HEK293 (cell line): ENCODE data around the gene FIG4.

Source experiments
- CTCF ChIA-PET: fragments of 350-600 bp; formaldehyde crosslinking; extraction: SDS; loops from one replicate; lab custom pipeline; 2021; ENCODE audit warnings: antibody characterized with exemption; lab: Yijun Ruan, JAX
- POLR2A ChIA-PET: fragments of 300-600 bp; formaldehyde crosslinking; extraction: SDS; loops from one replicate; lab custom pipeline; 2020; ENCODE audit warnings: antibody characterized with exemption, inconsistent platforms; lab: Yijun Ruan, JAX
- H3K27ac ChIP-seq: fragments of 200-500 bp; sonication (Bioruptor generic); 2 replicates; pipeline ENCODE4 v1.5.1; 2014; ENCODE audit warnings: low read depth, low read length, control low read depth, inconsistent platforms; ENCODE audit errors: extremely low read depth
- H3K36me3 ChIP-seq, 2 experiments: fragments of 200-500 bp in 1 of 2; sonication (Bioruptor generic) in 1 of 2; 1 replicate in 1 of 2; 2 replicates in 1 of 2; pipeline ENCODE4 v1.5.1; 2014 to 2017; ENCODE audit warnings: inconsistent platforms in 2 of 2, low read length in 2 of 2; ENCODE audit not compliant: control insufficient read depth in 2 of 2, insufficient read depth in 1 of 2
- H3K4me1 ChIP-seq: fragments of 200-500 bp; sonication (Bioruptor generic); 2 replicates; pipeline ENCODE4 v1.5.1; 2014; ENCODE audit warnings: mild to moderate bottlenecking, low read length, inconsistent platforms; ENCODE audit not compliant: control insufficient read depth, insufficient read depth
- H3K4me3 ChIP-seq: 2 replicates; pipeline ENCODE4 v1.5.1; 2011; ENCODE audit warnings: low read depth, mild to moderate bottlenecking, control low read depth, low read length, moderate library complexity
- H3K9me3 ChIP-seq: fragments of 200-500 bp; sonication (Bioruptor generic); 2 replicates; pipeline ENCODE4 v1.5.1; 2014; ENCODE audit warnings: low read depth, low read length, inconsistent platforms; ENCODE audit not compliant: control insufficient read depth, insufficient read depth
- HOXC10 ChIP-seq: sonication (generic); formaldehyde crosslinking; IDR thresholded peaks from 2 replicates; pipeline ENCODE4 v1.8.1; 2023; ENCODE audit warnings: mild to moderate bottlenecking, missing genetic modification reagents
- PRDM1 ChIP-seq: fragments of 450-650 bp; formaldehyde crosslinking; IDR thresholded peaks from 2 replicates; pipeline ENCODE4; 2016; ENCODE audit warnings: missing biosample characterization, missing genetic modification characterization
- TCF7L2 ChIP-seq: IDR thresholded peaks from 2 replicates; pipeline ENCODE4 v1.6.1; 2011; ENCODE audit warnings: low read depth, mild to moderate bottlenecking, inconsistent platforms, low read length, moderate library complexity, borderline replicate concordance
- YY2 ChIP-seq: fragments of 450-650 bp; formaldehyde crosslinking; IDR thresholded peaks from 2 replicates; pipeline ENCODE4 v1.5.1; 2016; ENCODE audit warnings: missing biosample characterization, missing genetic modification characterization
- ZNF2 ChIP-seq: fragments of 450-650 bp; formaldehyde crosslinking; IDR thresholded peaks from 2 replicates; pipeline ENCODE4 v1.5.1; 2016; ENCODE audit warnings: missing biosample characterization, missing genetic modification characterization
- ZNF302 ChIP-seq: fragments of 450-650 bp; formaldehyde crosslinking; IDR thresholded peaks from 2 replicates; pipeline ENCODE4 v1.5.1; 2016; ENCODE audit warnings: missing biosample characterization, missing genetic modification characterization, low read depth
- ZNF37A ChIP-seq: fragments of 450-650 bp; IDR thresholded peaks from 2 replicates; pipeline ENCODE4 v1.5.1; 2018; ENCODE audit warnings: missing biosample characterization, missing genetic modification characterization
- ZNF398 ChIP-seq: fragments of 450-650 bp; formaldehyde crosslinking; IDR thresholded peaks from 2 replicates; pipeline ENCODE4 v1.5.1; 2017; ENCODE audit warnings: missing biosample characterization, missing genetic modification characterization
- ZNF561 ChIP-seq: fragments of 450-650 bp; IDR thresholded peaks from 2 replicates; pipeline ENCODE4 v1.5.1; 2018; ENCODE audit warnings: missing biosample characterization, missing genetic modification characterization, borderline replicate concordance
- ZNF585B ChIP-seq: fragments of 450-650 bp; formaldehyde crosslinking; IDR thresholded peaks from 2 replicates; pipeline ENCODE4 v1.5.1; 2016; ENCODE audit warnings: missing biosample characterization, missing genetic modification characterization
- ZNF600 ChIP-seq: fragments of 450-650 bp; formaldehyde crosslinking; IDR thresholded peaks from 2 replicates; pipeline ENCODE4 v1.5.1; 2016; ENCODE audit warnings: missing biosample characterization, missing genetic modification characterization
- ZNF623 ChIP-seq: fragments of 450-650 bp; formaldehyde crosslinking; IDR thresholded peaks from 2 replicates; pipeline ENCODE4 v1.5.1; 2016; ENCODE audit warnings: missing biosample characterization, missing genetic modification characterization
- ZNF768 ChIP-seq: fragments of 450-650 bp; formaldehyde crosslinking; IDR thresholded peaks from 2 replicates; pipeline ENCODE4 v1.5.1; 2018; ENCODE audit warnings: missing biosample characterization, mild to moderate bottlenecking, missing genetic modification characterization
- ZSCAN18 ChIP-seq: fragments of 450-650 bp; formaldehyde crosslinking; IDR thresholded peaks from 2 replicates; pipeline ENCODE4 v1.5.1; 2016; ENCODE audit warnings: missing biosample characterization, missing genetic modification characterization
- TF ChIP-seq, protein P1 (sequence below): fragments of 450-650 bp; formaldehyde crosslinking; IDR thresholded peaks from 2 replicates; pipeline ENCODE4 v1.5.1; 2016; ENCODE audit warnings: missing biosample characterization, missing genetic modification characterization
- TF ChIP-seq, protein P2 (sequence below): fragments of 450-650 bp; formaldehyde crosslinking; IDR thresholded peaks from 2 replicates; pipeline ENCODE4 v1.5.1; 2017; ENCODE audit warnings: missing biosample characterization, missing genetic modification characterization
- TF ChIP-seq, protein P3 (sequence below): fragments of 450-650 bp; formaldehyde crosslinking; IDR thresholded peaks from 2 replicates; pipeline ENCODE4; 2016; ENCODE audit warnings: missing biosample characterization, missing genetic modification characterization
- TF ChIP-seq, protein P4 (sequence below): sonication (generic); formaldehyde crosslinking; IDR thresholded peaks from 2 replicates; pipeline ENCODE4 v1.8.1; 2022; ENCODE audit warnings: mild to moderate bottlenecking, moderate library complexity, missing genetic modification reagents

The FIG4 gene

DNA sequence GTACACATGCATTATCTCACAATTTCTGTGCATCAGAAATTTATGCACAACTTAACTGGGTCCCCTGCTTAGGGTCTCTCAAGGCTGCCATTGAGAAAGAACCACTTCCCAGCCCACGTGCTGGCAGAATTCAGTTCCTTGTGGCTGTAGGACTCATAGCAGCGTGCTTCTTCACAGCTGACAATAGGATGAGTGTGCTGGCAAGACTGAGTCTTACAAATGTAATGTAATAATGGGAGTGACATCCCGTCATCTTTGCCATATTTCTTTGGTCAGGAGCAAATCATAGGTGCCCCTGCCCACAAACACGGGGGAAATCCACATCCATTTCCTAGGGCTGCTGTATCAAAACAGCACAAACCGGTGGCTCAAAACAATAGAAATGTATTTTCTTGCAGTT is 77.4 kb downstream of the FIG4 start:
- TF ChIP-seq TCF7L2 (no peak), ZNF585B (tag by site-specific recombination) (no peak), ZNF37A (no peak), ZNF623 (no peak), PRDM1 (tag by site-specific recombination) (no peak), ZNF2 (tag by site-specific recombination) (no peak), ZNF768 (no peak), ZSCAN18 (tag by site-specific recombination) (no peak), ZNF600 (tag by site-specific recombination) (no peak), YY2 (tag by site-specific recombination) (no peak), HOXC10 (CRISPR knock-in tag) (no peak), ZNF561 (tag by site-specific recombination) (no peak), ZNF398 (tag by site-specific recombination) (no peak), ZNF302 (tag by site-specific recombination) (no peak)
- TF ChIP-seq, protein P1, sequence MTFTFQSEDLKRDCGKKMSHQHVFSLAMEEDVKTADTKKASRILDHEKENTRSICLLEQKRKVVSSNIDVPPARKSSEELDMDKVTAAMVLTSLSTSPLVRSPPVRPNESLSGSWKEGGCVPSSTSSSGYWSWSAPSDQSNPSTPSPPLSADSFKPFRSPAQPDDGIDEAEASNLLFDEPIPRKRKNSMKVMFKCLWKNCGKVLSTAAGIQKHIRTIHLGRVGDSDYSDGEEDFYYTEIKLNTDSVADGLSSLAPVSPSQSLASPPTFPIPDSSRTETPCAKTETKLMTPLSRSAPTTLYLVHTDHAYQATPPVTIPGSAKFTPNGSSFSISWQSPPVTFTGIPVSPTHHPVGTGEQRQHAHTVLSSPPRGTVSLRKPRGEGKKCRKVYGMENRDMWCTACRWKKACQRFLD (tag by site-specific recombination): no peak
- TF ChIP-seq, protein P2, sequence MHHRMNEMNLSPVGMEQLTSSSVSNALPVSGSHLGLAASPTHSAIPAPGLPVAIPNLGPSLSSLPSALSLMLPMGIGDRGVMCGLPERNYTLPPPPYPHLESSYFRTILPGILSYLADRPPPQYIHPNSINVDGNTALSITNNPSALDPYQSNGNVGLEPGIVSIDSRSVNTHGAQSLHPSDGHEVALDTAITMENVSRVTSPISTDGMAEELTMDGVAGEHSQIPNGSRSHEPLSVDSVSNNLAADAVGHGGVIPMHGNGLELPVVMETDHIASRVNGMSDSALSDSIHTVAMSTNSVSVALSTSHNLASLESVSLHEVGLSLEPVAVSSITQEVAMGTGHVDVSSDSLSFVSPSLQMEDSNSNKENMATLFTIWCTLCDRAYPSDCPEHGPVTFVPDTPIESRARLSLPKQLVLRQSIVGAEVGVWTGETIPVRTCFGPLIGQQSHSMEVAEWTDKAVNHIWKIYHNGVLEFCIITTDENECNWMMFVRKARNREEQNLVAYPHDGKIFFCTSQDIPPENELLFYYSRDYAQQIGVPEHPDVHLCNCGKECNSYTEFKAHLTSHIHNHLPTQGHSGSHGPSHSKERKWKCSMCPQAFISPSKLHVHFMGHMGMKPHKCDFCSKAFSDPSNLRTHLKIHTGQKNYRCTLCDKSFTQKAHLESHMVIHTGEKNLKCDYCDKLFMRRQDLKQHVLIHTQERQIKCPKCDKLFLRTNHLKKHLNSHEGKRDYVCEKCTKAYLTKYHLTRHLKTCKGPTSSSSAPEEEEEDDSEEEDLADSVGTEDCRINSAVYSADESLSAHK: no peak
- TF ChIP-seq, protein P3, sequence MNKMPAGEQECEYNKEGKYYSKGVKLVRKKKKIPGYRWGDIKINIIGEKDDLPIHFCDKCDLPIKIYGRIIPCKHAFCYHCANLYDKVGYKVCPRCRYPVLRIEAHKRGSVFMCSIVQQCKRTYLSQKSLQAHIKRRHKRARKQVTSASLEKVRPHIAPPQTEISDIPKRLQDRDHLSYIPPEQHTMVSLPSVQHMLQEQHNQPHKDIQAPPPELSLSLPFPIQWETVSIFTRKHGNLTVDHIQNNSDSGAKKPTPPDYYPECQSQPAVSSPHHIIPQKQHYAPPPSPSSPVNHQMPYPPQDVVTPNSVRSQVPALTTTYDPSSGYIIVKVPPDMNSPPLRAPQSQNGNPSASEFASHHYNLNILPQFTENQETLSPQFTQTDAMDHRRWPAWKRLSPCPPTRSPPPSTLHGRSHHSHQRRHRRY (tag by site-specific recombination): no peak
- TF ChIP-seq, protein P4, sequence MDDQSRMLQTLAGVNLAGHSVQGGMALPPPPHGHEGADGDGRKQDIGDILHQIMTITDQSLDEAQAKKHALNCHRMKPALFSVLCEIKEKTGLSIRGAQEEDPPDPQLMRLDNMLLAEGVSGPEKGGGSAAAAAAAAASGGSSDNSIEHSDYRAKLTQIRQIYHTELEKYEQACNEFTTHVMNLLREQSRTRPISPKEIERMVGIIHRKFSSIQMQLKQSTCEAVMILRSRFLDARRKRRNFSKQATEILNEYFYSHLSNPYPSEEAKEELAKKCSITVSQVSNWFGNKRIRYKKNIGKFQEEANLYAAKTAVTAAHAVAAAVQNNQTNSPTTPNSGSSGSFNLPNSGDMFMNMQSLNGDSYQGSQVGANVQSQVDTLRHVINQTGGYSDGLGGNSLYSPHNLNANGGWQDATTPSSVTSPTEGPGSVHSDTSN (CRISPR knock-in tag): no peak
- CTCF ChIA-PET: no interaction called here
- Histone ChIP-seq H3K4me1 (no peaks in the 10 kb centered on the region), H3K9me3 (no peaks in the 10 kb centered on the region), H3K4me3 (no peak overlapping the region), H3K27ac (no peak overlapping the region), H3K36me3 (peaks cover 0 to 18% of the 10 kb centered on the region in 2 experiments; a peak in 1 of 3 replicates)
- POLR2A ChIA-PET: no interaction called here
